Small intestine (tissue), 7 donors: ENCODE data around the gene AGPAT4. TPM values are rescaled to one million over a fixed set of nuclear protein-coding genes. Genes with fewer than 3 reads are reported as not detected.
"Not testable (repeated sequence)": the region's sequence is repeated elsewhere in the genome, so short reads cannot be mapped to it uniquely, and the experiment has no call there.

Experiments
- DNase-seq, 2 donors: peaks; one replicate each; pipeline versions ENCODE4 v3.0.0 to v3.0.0-alpha.2; 2013
- FAIRE-seq: peaks from 2 replicates; lab custom pipeline; 2012; peaks lifted over from hg19 to GRCh38; lab: Jason Lieb, UNC
- H3K27ac ChIP-seq, 3 donors: one replicate each; pipeline ENCODE4 v1.5.1; 2013; ENCODE audit warnings: low read length in 2 of 3, mild to moderate bottlenecking in 2 of 3, control low read depth in 1 of 3, inconsistent platforms in 1 of 3, low read depth in 1 of 3, moderate library complexity in 1 of 3
- H3K27me3 ChIP-seq, 3 donors: one replicate each; pipeline ENCODE4 v1.6.1; 2013; ENCODE audit warnings: low read length in 3 of 3, inconsistent platforms in 1 of 3; ENCODE audit not compliant: control insufficient read depth in 3 of 3, insufficient read depth in 3 of 3
- H3K36me3 ChIP-seq, 3 donors: one replicate each; pipeline ENCODE4 v1.6.1; 2013; ENCODE audit warnings: low read length in 3 of 3, inconsistent platforms in 1 of 3, low read depth in 1 of 3, mild to moderate bottlenecking in 1 of 3, moderate library complexity in 1 of 3; ENCODE audit not compliant: control insufficient read depth in 3 of 3, insufficient read depth in 2 of 3
- H3K4me1 ChIP-seq, 3 donors: one replicate each; pipeline ENCODE4 v1.6.1; 2013; ENCODE audit warnings: low read length in 2 of 3, inconsistent platforms in 1 of 3, low read depth in 1 of 3, mild to moderate bottlenecking in 1 of 3, moderate library complexity in 1 of 3; ENCODE audit not compliant: control insufficient read depth in 3 of 3, insufficient read depth in 2 of 3
- H3K4me3 ChIP-seq, 3 donors: one replicate each; pipeline ENCODE4 v1.5.1; 2013; ENCODE audit warnings: low read length in 3 of 3, control low read depth in 1 of 3, inconsistent platforms in 1 of 3, low read depth in 1 of 3, mild to moderate bottlenecking in 1 of 3, moderate library complexity in 1 of 3
- H3K9me3 ChIP-seq, 2 donors: one replicate each; pipeline ENCODE4 v1.6.1; 2013; ENCODE audit warnings: low read depth in 1 of 2, low read length in 1 of 2; ENCODE audit not compliant: control insufficient read depth in 2 of 2, insufficient read depth in 1 of 2
- WGBS, 3 donors: extraction: QIAGEN DNeasy Blood & Tissue Kit; methylation state at CpG; one replicate each; pipeline ENCODE4 v1.1.7; 2013; 5-methylcytosine and 5-hydroxymethylcytosine counted together
- polyA plus RNA-seq, 4 donors: library from polyadenylated mRNA; stranded (reverse) in 3 of 4; unstranded in 1 of 4; fragments of 200-250 nt in 3 of 4; fragments of 120-200 nt in 1 of 4; gene quantifications; one replicate each; pipeline versions ENCODE4 v1.2.1 to v1.2.3, GENCODE V29; 2013
- donor health status: healthy with polysubstance abuse.
- donor health status: control.
- donor health status: control.
- donor health status: Bipolar disorder and iron deficiency.
- donor health status: healthy.

Gene AGPAT4
- polyA plus RNA-seq, 4 donors: 1.6 to 2.3 TPM; not detected in 2

DNA sequence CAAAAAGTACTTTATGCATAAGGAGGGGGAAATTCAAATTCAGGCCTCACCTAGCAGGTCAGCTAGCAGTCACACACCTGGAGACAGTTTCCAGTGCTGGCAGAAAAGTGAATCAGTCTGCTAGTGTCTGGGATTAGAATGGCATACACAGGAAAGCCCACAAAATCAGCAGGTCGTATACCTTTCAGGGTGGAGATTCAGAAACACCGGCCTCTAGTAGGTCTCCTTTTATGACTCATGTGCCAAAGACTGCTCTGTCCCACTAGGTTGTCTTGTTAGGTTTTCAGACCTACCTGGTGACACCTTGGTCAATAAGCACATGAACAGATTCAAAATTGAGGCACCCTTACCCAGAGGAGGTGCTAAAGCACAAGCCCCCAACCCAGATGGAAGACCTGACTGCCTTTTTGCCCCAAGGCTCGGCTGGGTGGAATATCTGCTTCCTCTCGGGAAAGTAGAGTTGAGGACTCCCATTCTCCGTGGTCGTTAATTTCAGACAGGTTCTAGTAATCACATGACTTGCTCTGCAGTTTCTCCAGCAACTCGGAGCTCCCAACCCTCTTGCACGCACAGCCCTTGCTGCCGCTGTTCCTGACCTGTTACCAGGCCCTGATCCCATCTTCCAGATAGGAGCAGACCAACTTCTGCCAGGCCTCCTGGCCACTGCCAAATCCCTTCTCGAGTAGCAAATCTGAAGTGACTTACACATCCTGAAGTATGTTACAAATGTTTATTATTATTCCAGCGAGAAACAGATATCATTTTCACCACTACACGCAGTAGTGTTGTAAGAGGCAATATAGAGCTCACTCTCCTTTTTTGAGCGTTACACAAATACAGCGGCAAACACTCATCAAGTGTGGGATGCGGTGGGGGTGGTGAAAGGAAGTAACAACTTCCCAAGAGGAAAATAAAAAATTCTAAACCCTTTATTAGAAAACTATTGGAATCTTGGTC lies 46.6 kb downstream of the AGPAT4 start:
- DNase-seq: no peak
- no peak for FAIRE-seq
- no peak overlapping the region for H3K27ac ChIP-seq
- H3K36me3 ChIP-seq: no peaks in the 10 kb centered on the region
- H3K4me1 ChIP-seq: peaks cover 0 to 5% (median 0%) of the 10 kb centered on the region in 3 donors
- no peaks in the 10 kb centered on the region for H3K27me3 ChIP-seq
- H3K4me3 ChIP-seq: no peak overlapping the region
- no peaks in the 10 kb centered on the region for H3K9me3 ChIP-seq
- WGBS, 3 donors: 83 to 85% (median 84%) methylated on average over 15 of the region's 15 CpGs

DNA sequence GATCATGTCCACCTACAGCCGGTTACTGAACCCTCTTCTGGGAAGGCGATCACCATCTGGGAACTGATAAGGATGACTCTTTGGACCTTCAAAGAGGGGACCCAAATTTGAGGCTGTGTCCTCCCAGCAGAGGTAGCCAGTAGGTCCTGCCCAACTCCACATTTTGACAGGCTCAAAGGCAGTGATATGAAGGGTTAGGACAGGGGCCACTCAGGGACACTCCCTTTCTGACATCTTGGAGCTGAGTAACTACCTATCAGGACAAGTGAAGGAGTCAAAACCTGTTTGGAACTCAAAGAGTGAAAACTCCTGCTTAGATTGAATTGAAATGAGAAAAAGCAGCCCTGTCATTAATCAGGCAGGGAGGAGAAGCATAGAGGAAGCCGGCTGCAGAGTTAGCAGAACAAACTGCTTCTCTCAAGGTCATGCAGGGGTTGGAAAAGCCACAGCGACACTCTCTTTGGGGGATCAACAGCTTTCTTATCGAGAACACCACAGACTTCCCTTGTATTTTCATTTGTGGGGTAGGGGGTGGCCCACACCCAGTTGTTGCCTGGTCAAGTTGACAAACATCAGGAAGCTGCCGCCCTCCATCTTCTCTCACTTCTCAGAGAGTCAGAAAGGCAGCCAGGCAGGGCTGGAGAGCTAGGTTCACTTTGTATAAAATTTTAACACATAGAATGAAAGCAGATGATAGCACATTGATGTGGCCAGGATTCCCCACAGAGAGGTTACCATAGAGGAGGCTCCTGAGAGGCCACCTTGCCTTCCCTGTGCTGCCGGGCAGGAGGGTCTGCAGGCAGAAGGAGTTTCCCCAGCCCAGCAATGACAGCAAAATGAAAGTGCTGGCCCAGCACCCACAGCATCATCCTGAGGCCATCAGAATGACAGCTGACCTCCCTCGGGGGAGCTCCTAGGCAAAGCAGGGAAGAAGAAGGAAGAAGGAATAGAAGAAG lies 47.6 kb downstream of the AGPAT4 start:
- Histone ChIP-seq H3K9me3 (no peaks in the 10 kb centered on the region), H3K4me1 (peaks cover 0 to 5% (median 0%) of the 10 kb centered on the region in 3 donors), H3K4me3 (no peak overlapping the region), H3K36me3 (no peaks in the 10 kb centered on the region), H3K27me3 (no peaks in the 10 kb centered on the region), H3K27ac (peak overlapping the region in 1 of 3 donors; percentile 0)
- DNase-seq (no peak), FAIRE-seq (no peak)
- 54 to 57% (median 57%) methylated on average over 8 of the region's 8 CpGs for WGBS, 3 donors

DNA sequence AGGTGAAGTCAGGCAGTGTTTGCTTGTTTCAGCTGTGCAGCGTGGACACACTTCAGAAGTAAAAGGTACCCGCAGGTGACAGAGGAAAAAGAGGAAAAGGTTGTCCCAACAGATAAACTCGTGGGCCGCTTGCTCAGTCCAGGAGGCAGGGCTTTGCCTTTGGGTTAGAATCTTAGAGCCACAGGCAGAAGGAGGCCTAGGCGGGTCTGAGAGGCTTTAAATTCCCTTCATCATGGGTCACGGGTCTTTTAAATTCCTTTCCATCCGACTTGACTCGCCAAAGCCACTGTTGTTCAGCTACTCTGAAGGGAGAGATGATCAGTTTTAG lies 48.2 kb downstream of the AGPAT4 start:
- no peaks in the 10 kb centered on the region for H3K36me3 ChIP-seq
- DNase-seq (no peak), FAIRE-seq (no peak)
- no peak overlapping the region for H3K27ac ChIP-seq
- H3K27me3 ChIP-seq: no peaks in the 10 kb centered on the region
- 82 to 87% (median 84%) methylated on average over 8 of the region's 8 CpGs for WGBS, 3 donors
- H3K9me3 ChIP-seq: no peaks in the 10 kb centered on the region
- no peak overlapping the region for H3K4me3 ChIP-seq
- peaks cover 0 to 5% (median 0%) of the 10 kb centered on the region in 3 donors for H3K4me1 ChIP-seq

DNA sequence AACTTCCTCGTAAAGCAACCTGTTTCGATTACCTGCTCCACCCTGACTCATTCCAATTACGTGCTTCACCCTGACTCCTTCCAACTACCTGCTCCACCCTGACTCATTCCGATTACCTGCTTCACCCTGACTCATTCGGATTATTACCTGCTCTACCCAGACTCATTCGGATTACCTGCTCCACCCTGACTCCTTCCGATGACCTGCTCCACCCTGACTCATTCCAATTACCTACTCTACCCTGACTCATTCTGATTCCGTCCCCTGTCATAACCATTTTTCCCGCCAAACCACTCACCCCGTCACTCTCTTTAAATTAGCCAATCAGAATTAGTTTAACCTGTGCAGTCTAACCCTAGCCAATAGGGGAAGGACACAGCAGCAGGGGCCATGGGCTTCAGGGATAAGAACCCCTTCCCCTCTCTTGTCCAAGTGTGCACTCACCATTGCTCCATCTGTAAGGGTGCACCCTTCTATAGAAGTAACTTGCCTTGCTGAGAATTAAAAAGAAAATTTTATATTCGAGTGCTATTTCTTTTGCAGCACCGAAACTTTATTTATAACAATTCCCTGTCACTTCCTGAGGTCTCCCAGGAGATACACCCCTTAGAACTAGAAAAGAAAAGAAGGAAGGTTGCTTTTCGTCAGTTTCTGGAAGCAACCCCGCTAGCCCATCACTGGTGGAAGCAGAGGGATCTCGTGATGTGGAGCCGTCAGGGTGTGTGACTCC lies 48.7 kb downstream of the AGPAT4 start:
- not testable (repeated sequence) for H3K9me3 ChIP-seq, H3K4me3 ChIP-seq, FAIRE-seq, H3K36me3 ChIP-seq, DNase-seq, H3K27ac ChIP-seq, H3K27me3 ChIP-seq, H3K4me1 ChIP-seq
- WGBS, 3 donors: 82 to 92% (median 86%) methylated on average over 16 of the region's 16 CpGs

DNA sequence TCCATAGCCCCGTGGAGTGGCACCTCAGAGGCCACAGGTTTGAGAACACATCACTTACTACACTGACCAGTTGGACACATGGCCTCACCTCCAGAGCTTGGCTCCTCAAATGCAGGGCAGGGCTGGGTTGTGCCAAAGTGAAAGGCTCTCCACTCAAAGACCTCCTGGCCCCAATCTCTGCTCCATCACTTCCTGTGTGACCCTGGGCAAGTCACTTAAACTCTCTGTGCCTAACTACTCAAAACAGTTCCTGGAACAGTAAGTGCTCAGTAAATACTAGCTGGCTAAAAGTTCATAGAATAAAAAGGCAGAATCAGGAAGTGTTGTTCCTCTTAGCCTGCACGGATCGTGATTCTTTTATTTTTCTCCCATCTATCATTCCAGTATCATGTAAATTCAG lies 50.2 kb downstream of the AGPAT4 start:
- no peak overlapping the region for H3K27ac ChIP-seq
- H3K4me3 ChIP-seq: no peak overlapping the region
- no peaks in the 10 kb centered on the region for H3K27me3 ChIP-seq
- 69 to 87% (median 79%) methylated on average over 3 of the region's 3 CpGs for WGBS, 3 donors
- no peaks in the 10 kb centered on the region for H3K9me3 ChIP-seq
- no peak for FAIRE-seq
- no peaks in the 10 kb centered on the region for H3K4me1 ChIP-seq
- H3K36me3 ChIP-seq: no peaks in the 10 kb centered on the region
- no peak for DNase-seq

DNA sequence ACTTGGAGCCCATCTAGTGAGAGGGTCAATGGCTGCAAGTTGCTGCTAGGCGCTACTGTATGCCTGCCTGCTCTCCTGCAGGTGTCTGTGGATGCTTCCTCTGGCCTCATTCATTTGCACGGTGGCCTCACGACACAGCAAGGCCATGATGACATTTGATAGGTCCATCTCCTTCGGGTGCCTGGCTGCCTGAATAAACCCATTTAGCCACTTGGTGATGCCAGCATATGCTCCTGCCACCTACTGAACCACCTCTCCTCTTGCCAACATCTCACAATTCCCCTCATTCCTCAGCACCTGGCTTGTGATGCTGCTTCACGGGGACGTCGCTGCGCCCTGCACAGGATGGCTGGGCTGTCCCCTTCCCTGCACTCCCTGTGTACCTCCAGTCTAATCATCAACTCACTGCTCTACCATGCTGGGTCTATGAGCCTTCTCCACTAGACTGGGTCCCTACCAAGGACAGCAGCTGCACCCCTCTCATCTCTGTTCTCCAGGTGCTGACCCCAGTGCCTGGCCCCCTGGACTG lies 51.1 kb downstream of the AGPAT4 start:
- no peak for FAIRE-seq
- 83 to 93% (median 88%) methylated on average over 8 of the region's 8 CpGs for WGBS, 3 donors
- no peaks in the 10 kb centered on the region for H3K27me3 ChIP-seq
- no peak overlapping the region for H3K4me3 ChIP-seq
- no peaks in the 10 kb centered on the region for H3K9me3 ChIP-seq
- no peaks in the 10 kb centered on the region for H3K36me3 ChIP-seq
- DNase-seq: no peak
- H3K27ac ChIP-seq: no peak overlapping the region
- H3K4me1 ChIP-seq: no peaks in the 10 kb centered on the region

DNA sequence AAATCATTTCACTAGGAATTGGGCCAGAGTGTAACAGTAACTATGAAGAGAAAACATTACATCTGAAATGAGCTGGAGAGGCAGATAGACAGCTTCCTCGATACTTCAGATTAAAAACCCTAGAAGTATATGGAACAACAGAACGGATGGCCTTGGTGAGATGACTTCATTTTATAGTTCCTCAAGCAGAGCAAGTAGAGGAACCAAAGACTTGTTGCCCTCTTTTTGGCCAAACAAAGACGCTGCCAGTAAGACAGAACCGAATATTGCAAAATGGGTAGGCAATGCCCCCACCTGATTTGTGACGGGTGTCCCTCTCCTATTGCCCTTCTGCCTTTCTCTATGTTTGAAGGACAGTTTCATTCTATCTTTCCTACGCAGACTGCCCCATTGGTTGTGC lies 53.5 kb downstream of the AGPAT4 start:
- FAIRE-seq (no peak), DNase-seq (no peak)
- H3K4me1 ChIP-seq: no peaks in the 10 kb centered on the region
- H3K9me3 ChIP-seq: peaks cover 0 to 7% of the 10 kb centered on the region in 2 donors
- H3K27me3 ChIP-seq: no peaks in the 10 kb centered on the region
- WGBS, 3 donors: 89 to 92% (median 92%) methylated on average over 6 of the region's 6 CpGs
- no peaks in the 10 kb centered on the region for H3K36me3 ChIP-seq
- H3K4me3 ChIP-seq: no peak overlapping the region
- no peak overlapping the region for H3K27ac ChIP-seq
